Stomach smooth muscle (tissue), 2 donors: ENCODE data around the gene OR6C4.
"Not testable (repeated sequence)": the region's sequence is repeated elsewhere in the genome, so short reads cannot be mapped to it uniquely, and the experiment has no call there.

ENCODE experiments used
- H3K27ac ChIP-seq: one replicate; pipeline ENCODE4 v1.7.0; 2013; ENCODE audit warnings: mild to moderate bottlenecking, low read length, inconsistent platforms
- H3K27me3 ChIP-seq, 2 donors: one replicate each; pipeline ENCODE4 v1.7.0; 2013; ENCODE audit warnings: low read length in 2 of 2; ENCODE audit not compliant: insufficient read depth in 2 of 2, control insufficient read depth in 1 of 2
- H3K36me3 ChIP-seq, 2 donors: one replicate each; pipeline ENCODE4 v1.7.0; 2013; ENCODE audit warnings: low read length in 2 of 2; ENCODE audit not compliant: control insufficient read depth in 2 of 2, insufficient read depth in 2 of 2
- H3K4me1 ChIP-seq: one replicate; pipeline ENCODE4 v1.7.0; 2013; ENCODE audit warnings: low read length; ENCODE audit not compliant: control insufficient read depth, insufficient read depth
- H3K4me3 ChIP-seq, 2 donors: one replicate each; pipeline ENCODE4 v1.7.0; 2013; ENCODE audit warnings: low read length in 2 of 2
- H3K9ac ChIP-seq, 2 donors: one replicate each; pipeline ENCODE4 v1.7.0; 2013; ENCODE audit warnings: low read length in 2 of 2, mild to moderate bottlenecking in 1 of 2
- H3K9me3 ChIP-seq, 2 donors: one replicate each; pipeline ENCODE4 v1.7.0; 2013; ENCODE audit warnings: low read length in 2 of 2; ENCODE audit not compliant: control insufficient read depth in 2 of 2
- donor health status: healthy.
- donor health status: Pancreatic carcinoma.

Gene OR6C4

DNA sequence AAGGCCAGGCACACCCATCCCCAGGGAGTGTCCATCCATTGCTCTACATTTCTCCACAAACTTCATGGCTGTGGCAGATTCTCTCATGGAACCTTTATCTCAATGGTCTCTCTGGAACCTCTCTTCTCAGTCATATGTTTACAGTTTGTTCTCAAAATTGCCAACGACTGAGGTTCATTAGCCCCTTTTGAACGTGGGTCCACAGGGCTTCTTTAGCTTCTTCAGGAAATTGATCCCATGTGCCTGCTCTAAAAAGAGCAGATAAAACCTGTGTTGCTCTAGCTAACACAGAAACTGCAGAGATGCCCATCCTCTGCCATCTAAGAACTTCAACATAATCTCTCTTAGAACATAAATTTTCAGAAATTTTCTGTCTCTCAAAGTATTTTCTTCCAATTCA is at the start of gene OR6C4:
Gene OR6C4 (plus strand): TSS at position 301 of the 400 bp plus-strand sequence. CDS start 1,625 bp downstream, outside the sequence.
- no peaks in the 10 kb centered on the region for H3K36me3 ChIP-seq
- no peaks in the 10 kb centered on the region for H3K27me3 ChIP-seq
- H3K9me3 ChIP-seq = no peaks in the 10 kb centered on the region
- no peak within 1 kb of the TSS for H3K9ac ChIP-seq
- H3K27ac ChIP-seq = no peak within 1 kb of the TSS
- H3K4me1 ChIP-seq = no peaks in the 10 kb centered on the region
- H3K4me3 ChIP-seq = no peak within 1 kb of the TSS

DNA sequence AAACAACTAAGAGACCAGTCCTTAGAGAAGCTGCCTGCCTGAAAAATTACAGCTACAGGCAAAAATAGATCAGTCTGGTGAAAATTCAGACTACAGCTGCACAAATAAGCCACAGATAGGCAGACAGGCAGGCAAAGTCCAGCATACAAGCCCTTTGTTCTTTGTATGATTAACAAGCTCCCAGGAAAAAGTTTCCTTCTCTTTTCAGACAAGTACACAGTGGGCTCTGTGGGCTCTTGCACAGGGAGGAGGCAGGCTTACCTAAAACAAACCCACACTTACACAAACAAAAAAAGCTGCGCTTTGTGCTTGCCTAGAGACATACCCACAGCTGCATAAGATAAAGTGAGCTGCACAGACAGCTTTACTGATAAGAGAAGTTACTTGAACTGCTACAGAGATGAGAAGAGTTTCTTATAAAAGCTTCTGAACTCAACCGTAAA is 49.6 kb upstream of the OR6C4 start:
- no peaks in the 10 kb centered on the region for H3K36me3 ChIP-seq
- H3K27ac ChIP-seq = no peak overlapping the region
- no peak overlapping the region for H3K9ac ChIP-seq

DNA sequence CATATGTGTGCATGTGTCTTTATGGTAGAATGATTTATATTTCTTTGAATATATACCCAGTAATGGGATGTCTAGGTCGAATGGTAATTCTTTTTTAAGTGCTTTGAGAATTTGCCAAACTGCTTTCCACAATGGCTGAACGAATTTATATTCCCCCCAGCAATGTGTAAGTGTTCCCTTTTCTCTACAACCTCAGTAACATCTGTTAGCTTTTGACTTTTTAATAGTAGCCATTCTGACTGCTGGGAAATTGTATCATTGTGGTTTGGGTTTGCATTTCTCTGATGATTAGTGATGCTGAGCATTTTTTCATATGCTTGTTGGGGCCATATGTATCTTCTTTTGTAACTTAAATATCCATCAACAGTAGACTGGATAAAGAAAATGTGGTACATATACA is 47.8 kb upstream of the OR6C4 start:
- Histone ChIP-seq H3K27me3 (no peaks in the 10 kb centered on the region), H3K4me1 (no peaks in the 10 kb centered on the region), H3K27ac (no peak overlapping the region), H3K9ac (no peak overlapping the region), H3K36me3 (no peaks in the 10 kb centered on the region), H3K9me3 (no peaks in the 10 kb centered on the region), H3K4me3 (no peak overlapping the region)

More for the DNA sequence above, 49.6 kb upstream of the OR6C4 start:
- H3K4me3 ChIP-seq = no peak overlapping the region
- H3K4me1 ChIP-seq = no peaks in the 10 kb centered on the region
- no peaks in the 10 kb centered on the region for H3K27me3 ChIP-seq
- no peaks in the 10 kb centered on the region for H3K9me3 ChIP-seq

DNA sequence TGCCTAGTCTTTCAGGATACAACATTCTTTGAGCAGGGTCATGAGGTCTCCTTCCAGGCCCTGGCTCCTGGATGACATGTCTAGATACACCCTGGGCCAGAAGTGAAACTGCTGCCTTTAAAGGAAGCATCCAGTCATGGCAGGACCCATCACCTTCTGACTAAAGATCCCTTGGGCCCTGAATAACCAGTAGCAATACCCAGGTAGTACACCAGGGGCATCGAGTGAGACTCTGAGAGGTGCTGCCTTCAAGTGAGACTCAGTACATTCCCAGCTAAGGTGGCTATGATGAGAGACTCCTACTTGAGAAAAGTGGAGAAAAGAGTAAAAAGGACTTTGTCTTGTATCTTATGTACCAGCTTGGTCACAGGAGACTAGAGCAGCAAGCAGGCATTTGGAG is 33.7 kb upstream of the OR6C4 start:
- Histone ChIP-seq H3K4me3 (no peak overlapping the region), H3K9ac (no peak overlapping the region), H3K27ac (no peak overlapping the region), H3K4me1 (no peaks in the 10 kb centered on the region), H3K36me3 (no peaks in the 10 kb centered on the region), H3K9me3 (no peaks in the 10 kb centered on the region), H3K27me3 (no peaks in the 10 kb centered on the region)

DNA sequence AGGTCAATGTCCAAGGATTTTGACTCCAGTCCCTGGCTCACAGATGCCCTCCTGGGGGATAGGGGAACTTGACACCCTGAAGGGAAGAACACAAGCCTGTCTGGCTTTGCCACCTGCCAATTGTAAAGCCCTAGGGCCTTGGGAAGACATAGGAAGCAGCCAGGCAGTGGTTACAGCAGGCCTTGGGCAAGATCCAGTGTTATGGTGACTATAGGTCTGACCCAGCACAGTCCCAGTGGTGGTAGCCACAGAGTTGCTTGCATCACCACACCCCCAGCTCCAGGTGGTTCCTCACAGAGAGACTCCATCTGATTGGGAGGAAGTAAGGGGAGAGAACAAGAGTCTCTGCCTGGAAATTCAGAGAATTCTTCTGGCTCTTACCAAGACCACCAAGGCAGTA is 33.0 kb upstream of the OR6C4 start:
- Histone ChIP-seq H3K4me1 (no peaks in the 10 kb centered on the region), H3K27me3 (no peaks in the 10 kb centered on the region), H3K9me3 (no peaks in the 10 kb centered on the region), H3K27ac (no peak overlapping the region), H3K9ac (no peak overlapping the region), H3K36me3 (no peaks in the 10 kb centered on the region), H3K4me3 (no peak overlapping the region)

DNA sequence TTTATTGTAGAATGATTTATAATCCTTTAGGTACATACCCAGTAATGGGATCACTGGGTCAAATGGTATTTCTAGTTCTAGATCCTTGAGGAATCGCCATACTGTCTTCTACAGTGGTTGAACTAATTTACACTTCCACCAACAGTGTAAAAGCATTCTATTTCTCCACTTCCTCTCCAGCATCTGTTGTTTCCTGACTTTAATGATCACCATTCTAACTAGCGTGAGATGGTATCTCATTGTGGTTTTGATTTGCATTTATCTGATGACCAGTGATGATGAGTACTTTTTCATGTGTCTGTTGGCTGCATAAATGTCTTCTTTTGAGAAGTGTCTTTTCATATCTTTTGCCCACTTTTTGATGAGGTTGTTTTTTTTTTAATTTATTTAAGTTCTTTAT is 1.2 kb upstream of the OR6C4 start:
- not testable (repeated sequence) for H3K36me3 ChIP-seq, H3K27ac ChIP-seq, H3K9ac ChIP-seq, H3K27me3 ChIP-seq, H3K4me3 ChIP-seq, H3K9me3 ChIP-seq, H3K4me1 ChIP-seq

DNA sequence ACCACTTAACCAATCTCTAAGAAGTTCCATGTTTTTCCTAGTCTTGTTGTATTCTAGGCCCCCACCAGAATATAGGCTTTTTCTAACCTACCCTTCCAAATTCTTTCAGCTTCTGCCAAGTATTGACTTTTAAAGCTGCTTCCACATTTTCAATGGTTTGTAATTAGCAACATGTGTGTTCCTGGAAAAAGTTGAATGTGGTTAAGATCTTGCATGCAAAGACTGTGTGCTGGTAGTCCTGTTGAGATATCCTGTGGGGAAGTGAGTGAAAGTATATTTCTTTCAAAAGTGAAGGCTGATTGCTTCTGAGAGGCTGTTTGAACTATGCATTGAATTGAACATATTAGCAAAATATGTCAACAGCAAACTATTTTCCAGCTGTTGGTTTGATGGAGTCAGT is 646 bp upstream of the OR6C4 start:
- no peaks in the 10 kb centered on the region for H3K9me3 ChIP-seq
- H3K27me3 ChIP-seq = no peaks in the 10 kb centered on the region
- no peak overlapping the region for H3K9ac ChIP-seq
- H3K36me3 ChIP-seq = no peaks in the 10 kb centered on the region
- no peak overlapping the region for H3K27ac ChIP-seq
- no peak overlapping the region for H3K4me3 ChIP-seq
- no peaks in the 10 kb centered on the region for H3K4me1 ChIP-seq

DNA sequence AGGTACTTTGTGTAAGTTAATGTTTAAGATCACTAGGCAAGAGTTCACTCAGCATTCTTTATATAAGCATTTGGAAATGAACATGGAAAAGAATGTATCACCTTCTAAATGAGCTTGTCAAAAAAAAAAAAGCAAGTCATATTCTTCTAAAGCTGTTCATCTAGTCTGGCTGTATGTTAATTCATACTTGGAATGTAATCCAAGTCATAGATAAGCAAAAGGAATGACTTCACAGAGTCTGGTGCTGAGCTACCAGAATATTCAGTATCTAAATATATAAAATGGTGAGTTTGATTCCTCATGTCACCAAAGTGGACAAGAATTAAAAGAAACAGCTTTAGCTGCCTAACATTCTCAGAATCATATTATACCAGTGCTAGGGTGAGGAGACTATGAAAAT is 4.9 kb downstream of the OR6C4 start:
- Histone ChIP-seq H3K27me3 (no peaks in the 10 kb centered on the region), H3K4me3 (no peak overlapping the region), H3K27ac (no peak overlapping the region), H3K4me1 (no peaks in the 10 kb centered on the region), H3K9me3 (peaks cover 5 to 12% of the 10 kb centered on the region in 2 donors), H3K36me3 (no peaks in the 10 kb centered on the region), H3K9ac (no peak overlapping the region)

DNA sequence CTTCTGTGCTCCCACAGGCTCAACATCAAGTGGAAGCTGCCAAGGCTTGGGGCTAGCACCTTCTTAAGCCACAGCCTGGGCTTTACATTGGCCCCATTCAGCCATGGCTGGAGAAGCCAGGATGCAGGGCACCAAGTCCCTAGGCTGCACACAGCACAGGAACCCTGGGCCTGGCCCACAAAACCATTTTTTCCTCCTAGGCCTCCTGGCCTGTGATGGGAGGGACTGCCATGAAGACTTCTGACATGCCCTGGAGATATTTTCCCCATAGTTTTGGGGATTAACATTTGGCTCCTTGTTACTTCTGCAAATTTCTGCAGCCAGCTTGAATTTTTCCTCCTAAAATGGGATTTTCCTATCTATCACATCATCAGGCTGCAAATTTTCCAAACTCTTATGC is 20.7 kb downstream of the OR6C4 start:
- H3K27me3 ChIP-seq, H3K36me3 ChIP-seq, H3K4me1 ChIP-seq, H3K4me3 ChIP-seq, H3K27ac ChIP-seq, H3K9me3 ChIP-seq, H3K9ac ChIP-seq: not testable (repeated sequence)

DNA sequence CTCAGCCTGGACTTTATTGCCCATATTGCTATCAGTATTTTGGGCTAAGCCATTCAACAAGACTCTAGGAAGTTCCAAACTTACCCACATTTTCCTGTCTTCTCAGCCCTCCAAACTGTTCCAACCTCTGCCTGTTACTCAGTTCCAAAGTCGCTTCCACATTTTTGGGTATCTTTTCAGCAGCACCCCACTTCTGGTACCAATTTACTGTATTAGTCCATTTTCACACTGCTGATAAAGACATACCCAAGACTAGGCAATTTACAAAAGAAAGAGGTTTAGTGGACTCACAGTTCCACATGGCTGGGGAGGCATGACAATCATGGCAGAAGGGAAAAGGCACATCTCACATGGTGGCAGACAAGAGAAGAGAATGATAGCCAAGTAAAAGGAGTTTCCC is 21.3 kb downstream of the OR6C4 start:
- not testable (repeated sequence) for H3K4me1 ChIP-seq, H3K9me3 ChIP-seq, H3K9ac ChIP-seq, H3K27me3 ChIP-seq, H3K4me3 ChIP-seq, H3K27ac ChIP-seq, H3K36me3 ChIP-seq

DNA sequence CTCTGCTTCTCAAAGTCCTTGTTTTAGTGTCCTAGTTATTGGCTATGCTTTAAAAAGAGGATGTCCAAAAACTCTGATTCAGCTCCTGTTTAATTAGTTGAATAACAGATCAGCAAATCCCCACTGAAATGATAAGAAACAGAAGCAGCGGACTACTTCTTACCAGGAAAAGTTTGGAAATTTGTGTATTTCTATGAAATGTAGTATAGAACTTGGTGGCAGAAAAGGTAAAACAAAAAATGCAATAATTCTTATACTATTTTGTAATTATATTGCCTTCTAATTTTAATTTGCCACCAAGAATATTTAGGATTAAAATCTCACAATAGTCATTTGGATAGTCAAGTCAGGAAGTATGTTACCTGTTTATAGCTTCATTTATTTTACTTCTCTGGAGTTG is 22.8 kb downstream of the OR6C4 start, which contains the start of gene OR2AP1:
Gene OR2AP1 (plus strand): TSS at position 301 of the 400 bp plus-strand sequence. CDS start 1,947 bp downstream, outside the sequence.
- no peak within 1 kb of the TSS for H3K4me3 ChIP-seq
- H3K36me3 ChIP-seq = no peaks in the 10 kb centered on the region

More for the DNA sequence above, 22.8 kb downstream of the OR6C4 start, which contains the start of gene OR2AP1:
- H3K27ac ChIP-seq = no peak within 1 kb of the TSS
- no peaks in the 10 kb centered on the region for H3K27me3 ChIP-seq
- H3K4me1 ChIP-seq = no peaks in the 10 kb centered on the region
- peaks cover 3 to 6% of the 10 kb centered on the region in 2 donors for H3K9me3 ChIP-seq
- no peak within 1 kb of the TSS for H3K9ac ChIP-seq
